WTC11 (cell line): Measurements from ENCODE around the gene NME4. TPM values are rescaled to one million over a fixed set of nuclear protein-coding genes. Genes with fewer than 3 reads are reported as not detected.
A peak's percentile ranks its signal among the peaks of the same experiment; 100 is the strongest.

Source experiments
- ATAC-seq: fragments of 200-7000 bp; cut with Tn5 transposase; 2 replicates; pipeline ENCODE4 v1.10.0; 2021; ENCODE audit warnings: mild to moderate bottlenecking, moderate library complexity
- CTCF ChIA-PET: fragments of 300-600 bp; sonication (Branson Sonifier 250); formaldehyde crosslinking; loops from one replicate; lab custom pipeline; 2021; ENCODE audit warnings: antibody characterized with exemption; lab: Charles Lee
- POLR2A ChIA-PET: fragments of 350-600 bp; sonication (Branson Sonifier 250); formaldehyde crosslinking; loops from one replicate; lab custom pipeline; 2021; ENCODE audit warnings: antibody characterized with exemption; lab: Charles Lee
- DNase-seq: peaks from one replicate; pipeline ENCODE4 v3.0.0; 2021; ENCODE audit warnings: low spot score
- H3K27ac Mint-ChIP-seq: 2 replicates; pipeline ENCODE4 v1.8.0; 2021; ENCODE audit warnings: mixed read lengths
- H3K27me3 Mint-ChIP-seq: 2 replicates; pipeline ENCODE4 v1.8.0; 2021; ENCODE audit warnings: low read depth, mild to moderate bottlenecking, moderate library complexity, mixed read lengths
- H3K36me3 Mint-ChIP-seq: 2 replicates; pipeline ENCODE4 v1.8.0; 2021; ENCODE audit warnings: mixed read lengths
- H3K4me1 Mint-ChIP-seq: 2 replicates; pipeline ENCODE4 v1.8.0; 2022; ENCODE audit warnings: mixed read lengths
- H3K4me3 Mint-ChIP-seq: 2 replicates; pipeline ENCODE4 v1.8.0; 2021; ENCODE audit warnings: mild to moderate bottlenecking, moderate library complexity, mixed read lengths
- H3K9me3 Mint-ChIP-seq: 2 replicates; pipeline ENCODE4 v1.8.0; 2021; ENCODE audit warnings: mixed read lengths
- CREM ChIP-seq: sonication (generic); formaldehyde crosslinking; IDR thresholded peaks from 2 replicates; pipeline ENCODE4 v1.8.1; 2022; ENCODE audit warnings: mild to moderate bottlenecking, missing genetic modification reagents, moderate library complexity
- ELF4 ChIP-seq: sonication (generic); formaldehyde crosslinking; IDR thresholded peaks from 2 replicates; pipeline ENCODE4 v1.8.1; 2022; ENCODE audit warnings: low read depth, mild to moderate bottlenecking, moderate library complexity, missing genetic modification reagents
- ESRRA ChIP-seq: sonication (generic); formaldehyde crosslinking; IDR thresholded peaks from 2 replicates; pipeline ENCODE4 v1.8.1; 2022; ENCODE audit warnings: mild to moderate bottlenecking, missing genetic modification reagents, borderline replicate concordance
- ETV6 ChIP-seq: sonication (generic); formaldehyde crosslinking; IDR thresholded peaks from 2 replicates; pipeline ENCODE4 v1.8.1; 2022; ENCODE audit warnings: mild to moderate bottlenecking, missing genetic modification reagents
- IRF2 ChIP-seq: sonication (generic); formaldehyde crosslinking; IDR thresholded peaks from 2 replicates; pipeline ENCODE4 v1.8.0; 2022; ENCODE audit warnings: low read depth, missing genetic modification reagents, borderline replicate concordance
- OVOL2 ChIP-seq: fragments of 250-450 bp; sonication (Bioruptor Pico); IDR thresholded peaks from 2 replicates; pipeline ENCODE4 v1.9.0; 2021; ENCODE audit warnings: mild to moderate bottlenecking, borderline replicate concordance
- PRRX2 ChIP-seq: fragments of 250-450 bp; sonication (Bioruptor Pico); IDR thresholded peaks from 2 replicates; pipeline ENCODE4 v1.8.0; 2021; ENCODE audit warnings: mild to moderate bottlenecking
- TEAD4 ChIP-seq: sonication (generic); formaldehyde crosslinking; IDR thresholded peaks from 2 replicates; pipeline ENCODE4 v1.8.0; 2022; ENCODE audit warnings: mild to moderate bottlenecking, missing genetic modification reagents
- ZBTB21 ChIP-seq: sonication (generic); formaldehyde crosslinking; IDR thresholded peaks from 2 replicates; pipeline ENCODE4 v1.8.1; 2023; ENCODE audit warnings: mild to moderate bottlenecking, missing genetic modification reagents, borderline replicate concordance
- ZNF317 ChIP-seq: sonication (generic); formaldehyde crosslinking; IDR thresholded peaks from 2 replicates; pipeline ENCODE4 v1.8.1; 2023; ENCODE audit warnings: low read depth, mild to moderate bottlenecking, moderate library complexity, missing genetic modification reagents, borderline replicate concordance
- total RNA-seq: library from RNA; stranded (reverse); gene quantifications from 3 replicates; pipeline ENCODE4 v1.2.3, GENCODE V29; 2021
- TF ChIP-seq, protein P1 (sequence below): sonication (generic); formaldehyde crosslinking; IDR thresholded peaks from 2 replicates; pipeline ENCODE4 v1.8.0; 2023; ENCODE audit warnings: missing genetic modification reagents
- TF ChIP-seq, protein P2 (sequence below): fragments of 200-600 bp; IDR thresholded peaks from 2 replicates; pipeline ENCODE4 v1.8.0; 2022; ENCODE audit warnings: antibody characterized with exemption
- TF ChIP-seq, protein P3 (sequence below): sonication (generic); formaldehyde crosslinking; IDR thresholded peaks from 2 replicates; pipeline ENCODE4 v1.8.1; 2023; ENCODE audit warnings: mild to moderate bottlenecking, missing genetic modification reagents, borderline replicate concordance
- TF ChIP-seq, protein P4 (sequence below): sonication (generic); formaldehyde crosslinking; IDR thresholded peaks from 2 replicates; pipeline ENCODE4 v1.8.0; 2022; ENCODE audit warnings: missing genetic modification reagents
- TF ChIP-seq, protein P5 (sequence below): sonication (generic); formaldehyde crosslinking; IDR thresholded peaks from 2 replicates; pipeline ENCODE4 v1.8.0; 2023; ENCODE audit warnings: mild to moderate bottlenecking, missing genetic modification reagents

Gene NME4
- total RNA-seq, 1 experiment from 2014 or later = 467 TPM

DNA sequence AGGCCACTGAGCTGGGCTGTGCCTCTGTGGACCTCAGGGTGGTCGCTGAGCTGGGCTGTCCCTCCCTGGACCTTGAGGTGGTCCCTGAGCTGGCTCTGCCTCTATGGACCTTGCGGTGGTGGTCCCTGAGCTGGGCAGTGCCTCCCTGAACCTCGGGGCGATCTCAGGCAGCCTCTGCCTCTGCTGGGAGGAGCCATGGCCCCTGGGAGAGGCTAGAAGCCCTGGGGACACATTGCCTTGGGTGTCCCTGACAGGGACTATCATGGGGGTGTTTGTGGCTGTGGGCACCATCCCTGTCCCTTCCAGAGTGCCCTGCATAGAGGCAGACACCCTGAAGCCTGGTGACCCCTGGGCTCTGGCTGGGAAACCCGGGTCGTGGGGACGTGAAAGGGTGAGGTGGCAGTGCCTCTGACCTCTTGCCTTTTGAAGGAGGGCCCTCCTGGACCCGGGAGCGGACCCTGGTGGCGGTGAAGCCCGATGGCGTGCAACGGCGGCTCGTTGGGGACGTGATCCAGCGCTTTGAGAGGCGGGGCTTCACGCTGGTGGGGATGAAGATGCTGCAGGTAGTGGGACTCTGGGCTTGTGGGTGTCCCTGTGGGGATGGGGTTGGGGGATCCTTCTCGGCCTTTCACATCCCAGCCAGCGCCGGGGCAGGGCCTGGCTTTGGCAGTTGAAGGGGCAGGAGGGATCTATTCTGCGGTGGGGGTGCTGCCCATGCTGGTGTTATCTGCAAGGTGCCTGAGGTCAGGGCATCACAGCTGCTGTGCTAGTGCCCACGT lies 1.8 kb downstream of the NME4 start:
- Mint-ChIP-seq H3K4me3 (peak overlapping the region; percentile 67), H3K27ac (peak overlapping the region; percentile 86), H3K27me3 (peaks cover 3% of the 10 kb centered on the region; the same call in 1 of the 2 replicates), H3K4me1 (peaks cover 25% of the 10 kb centered on the region), H3K9me3 (no peaks in the 10 kb centered on the region), H3K36me3 (peaks cover 5% of the 10 kb centered on the region; the same call in 1 of the 2 replicates)
- ChIA-PET POLR2A (no interaction called here), CTCF (interaction anchor here (0.8 to 1.9 kb wide), 8 partner anchors 8 to 249 kb away, joined by 3 to 10 read pairs (median 3); no protein-coding TSS in a partner anchor)
- DNase-seq (peak; percentile 57), ATAC-seq (no peak)
- no peak for TF ChIP-seq ZBTB21 (CRISPR knock-in tag)
- no peak for TF ChIP-seq PRRX2 (CRISPR knock-in tag)

DNA sequence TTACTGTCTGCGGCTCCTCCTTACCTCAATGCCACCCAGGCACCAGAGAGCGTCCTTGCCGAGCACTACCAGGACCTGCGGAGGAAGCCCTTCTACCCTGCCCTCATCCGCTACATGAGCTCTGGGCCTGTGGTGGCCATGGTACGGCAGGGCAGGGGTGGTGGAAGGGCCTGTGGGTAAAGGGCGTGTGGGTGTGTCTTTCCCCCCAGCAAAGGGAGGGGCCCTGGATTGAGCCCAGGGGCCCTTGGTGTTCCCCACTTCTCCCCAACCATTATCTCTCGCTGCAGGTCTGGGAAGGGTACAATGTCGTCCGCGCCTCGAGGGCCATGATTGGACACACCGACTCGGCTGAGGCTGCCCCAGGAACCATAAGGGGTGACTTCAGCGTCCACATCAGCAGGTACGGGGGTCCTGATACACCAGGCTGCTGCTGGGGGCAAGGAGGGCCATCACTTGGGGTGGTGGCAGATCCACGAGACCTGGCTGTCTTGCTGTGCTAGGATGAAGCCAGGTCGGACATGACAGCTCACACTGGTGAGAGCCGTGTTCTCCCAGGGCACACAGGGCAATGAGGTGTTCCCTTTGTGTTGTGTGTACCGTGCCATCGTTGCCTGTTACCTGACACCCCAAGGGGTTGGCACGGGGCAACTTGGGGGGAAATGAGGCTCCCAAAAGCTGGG lies 2.5 kb downstream of the NME4 start:
- DNase-seq = no peak
- ChIA-PET POLR2A (interaction anchor here (0.9 kb wide), 1 partner anchor 16 kb away, joined by 3 read pairs; no protein-coding TSS in a partner anchor), CTCF (no interaction called here)
- H3K9me3 Mint-ChIP-seq = no peaks in the 10 kb centered on the region
- H3K4me3 Mint-ChIP-seq = peak overlapping the region; percentile 67
- H3K36me3 Mint-ChIP-seq = peaks cover 5% of the 10 kb centered on the region; the same call in 1 of the 2 replicates
- no peak for ATAC-seq
- no peak overlapping the region for H3K27ac Mint-ChIP-seq
- peaks cover 25% of the 10 kb centered on the region for H3K4me1 Mint-ChIP-seq
- peaks cover 3% of the 10 kb centered on the region; the same call in 1 of the 2 replicates for H3K27me3 Mint-ChIP-seq
- TF ChIP-seq, protein P1, sequence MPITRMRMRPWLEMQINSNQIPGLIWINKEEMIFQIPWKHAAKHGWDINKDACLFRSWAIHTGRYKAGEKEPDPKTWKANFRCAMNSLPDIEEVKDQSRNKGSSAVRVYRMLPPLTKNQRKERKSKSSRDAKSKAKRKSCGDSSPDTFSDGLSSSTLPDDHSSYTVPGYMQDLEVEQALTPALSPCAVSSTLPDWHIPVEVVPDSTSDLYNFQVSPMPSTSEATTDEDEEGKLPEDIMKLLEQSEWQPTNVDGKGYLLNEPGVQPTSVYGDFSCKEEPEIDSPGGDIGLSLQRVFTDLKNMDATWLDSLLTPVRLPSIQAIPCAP (CRISPR knock-in tag) = 0 out of 2 replicates have a peak, but pooled peaks have one; percentile 5
- no peak for TF ChIP-seq ETV6

DNA sequence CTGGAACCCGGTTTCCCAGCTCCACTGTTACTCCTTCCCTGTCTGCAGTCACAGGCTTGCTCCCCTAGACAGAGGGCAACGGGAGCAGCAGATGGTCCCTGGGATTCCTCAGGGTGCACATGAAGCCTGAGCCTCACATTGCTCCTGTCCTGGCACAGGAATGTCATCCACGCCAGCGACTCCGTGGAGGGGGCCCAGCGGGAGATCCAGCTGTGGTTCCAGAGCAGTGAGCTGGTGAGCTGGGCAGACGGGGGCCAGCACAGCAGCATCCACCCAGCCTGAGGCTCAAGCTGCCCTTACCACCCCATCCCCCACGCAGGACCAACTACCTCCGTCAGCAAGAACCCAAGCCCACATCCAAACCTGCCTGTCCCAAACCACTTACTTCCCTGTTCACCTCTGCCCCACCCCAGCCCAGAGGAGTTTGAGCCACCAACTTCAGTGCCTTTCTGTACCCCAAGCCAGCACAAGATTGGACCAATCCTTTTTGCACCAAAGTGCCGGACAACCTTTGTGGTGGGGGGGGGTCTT lies 3.1 kb downstream of the NME4 start:
- Mint-ChIP-seq H3K27me3 (peaks cover 3% of the 10 kb centered on the region; the same call in 1 of the 2 replicates), H3K27ac (peak overlapping the region; percentile 92; the same call in 1 of the 2 replicates)
- TF ChIP-seq ZNF317 (CRISPR knock-in tag) (no peak), IRF2 (CRISPR knock-in tag) (no peak), ELF4 (CRISPR knock-in tag) (no peak), CREM (CRISPR knock-in tag) (no peak), ESRRA (CRISPR knock-in tag) (no peak), TEAD4 (CRISPR knock-in tag) (no peak), OVOL2 (CRISPR knock-in tag) (no peak)
- TF ChIP-seq, protein P2, sequence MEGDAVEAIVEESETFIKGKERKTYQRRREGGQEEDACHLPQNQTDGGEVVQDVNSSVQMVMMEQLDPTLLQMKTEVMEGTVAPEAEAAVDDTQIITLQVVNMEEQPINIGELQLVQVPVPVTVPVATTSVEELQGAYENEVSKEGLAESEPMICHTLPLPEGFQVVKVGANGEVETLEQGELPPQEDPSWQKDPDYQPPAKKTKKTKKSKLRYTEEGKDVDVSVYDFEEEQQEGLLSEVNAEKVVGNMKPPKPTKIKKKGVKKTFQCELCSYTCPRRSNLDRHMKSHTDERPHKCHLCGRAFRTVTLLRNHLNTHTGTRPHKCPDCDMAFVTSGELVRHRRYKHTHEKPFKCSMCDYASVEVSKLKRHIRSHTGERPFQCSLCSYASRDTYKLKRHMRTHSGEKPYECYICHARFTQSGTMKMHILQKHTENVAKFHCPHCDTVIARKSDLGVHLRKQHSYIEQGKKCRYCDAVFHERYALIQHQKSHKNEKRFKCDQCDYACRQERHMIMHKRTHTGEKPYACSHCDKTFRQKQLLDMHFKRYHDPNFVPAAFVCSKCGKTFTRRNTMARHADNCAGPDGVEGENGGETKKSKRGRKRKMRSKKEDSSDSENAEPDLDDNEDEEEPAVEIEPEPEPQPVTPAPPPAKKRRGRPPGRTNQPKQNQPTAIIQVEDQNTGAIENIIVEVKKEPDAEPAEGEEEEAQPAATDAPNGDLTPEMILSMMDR = no peak
- TF ChIP-seq, protein P3, sequence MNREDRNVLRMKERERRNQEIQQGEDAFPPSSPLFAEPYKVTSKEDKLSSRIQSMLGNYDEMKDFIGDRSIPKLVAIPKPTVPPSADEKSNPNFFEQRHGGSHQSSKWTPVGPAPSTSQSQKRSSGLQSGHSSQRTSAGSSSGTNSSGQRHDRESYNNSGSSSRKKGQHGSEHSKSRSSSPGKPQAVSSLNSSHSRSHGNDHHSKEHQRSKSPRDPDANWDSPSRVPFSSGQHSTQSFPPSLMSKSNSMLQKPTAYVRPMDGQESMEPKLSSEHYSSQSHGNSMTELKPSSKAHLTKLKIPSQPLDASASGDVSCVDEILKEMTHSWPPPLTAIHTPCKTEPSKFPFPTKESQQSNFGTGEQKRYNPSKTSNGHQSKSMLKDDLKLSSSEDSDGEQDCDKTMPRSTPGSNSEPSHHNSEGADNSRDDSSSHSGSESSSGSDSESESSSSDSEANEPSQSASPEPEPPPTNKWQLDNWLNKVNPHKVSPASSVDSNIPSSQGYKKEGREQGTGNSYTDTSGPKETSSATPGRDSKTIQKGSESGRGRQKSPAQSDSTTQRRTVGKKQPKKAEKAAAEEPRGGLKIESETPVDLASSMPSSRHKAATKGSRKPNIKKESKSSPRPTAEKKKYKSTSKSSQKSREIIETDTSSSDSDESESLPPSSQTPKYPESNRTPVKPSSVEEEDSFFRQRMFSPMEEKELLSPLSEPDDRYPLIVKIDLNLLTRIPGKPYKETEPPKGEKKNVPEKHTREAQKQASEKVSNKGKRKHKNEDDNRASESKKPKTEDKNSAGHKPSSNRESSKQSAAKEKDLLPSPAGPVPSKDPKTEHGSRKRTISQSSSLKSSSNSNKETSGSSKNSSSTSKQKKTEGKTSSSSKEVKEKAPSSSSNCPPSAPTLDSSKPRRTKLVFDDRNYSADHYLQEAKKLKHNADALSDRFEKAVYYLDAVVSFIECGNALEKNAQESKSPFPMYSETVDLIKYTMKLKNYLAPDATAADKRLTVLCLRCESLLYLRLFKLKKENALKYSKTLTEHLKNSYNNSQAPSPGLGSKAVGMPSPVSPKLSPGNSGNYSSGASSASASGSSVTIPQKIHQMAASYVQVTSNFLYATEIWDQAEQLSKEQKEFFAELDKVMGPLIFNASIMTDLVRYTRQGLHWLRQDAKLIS = no peak
- TF ChIP-seq, protein P4, sequence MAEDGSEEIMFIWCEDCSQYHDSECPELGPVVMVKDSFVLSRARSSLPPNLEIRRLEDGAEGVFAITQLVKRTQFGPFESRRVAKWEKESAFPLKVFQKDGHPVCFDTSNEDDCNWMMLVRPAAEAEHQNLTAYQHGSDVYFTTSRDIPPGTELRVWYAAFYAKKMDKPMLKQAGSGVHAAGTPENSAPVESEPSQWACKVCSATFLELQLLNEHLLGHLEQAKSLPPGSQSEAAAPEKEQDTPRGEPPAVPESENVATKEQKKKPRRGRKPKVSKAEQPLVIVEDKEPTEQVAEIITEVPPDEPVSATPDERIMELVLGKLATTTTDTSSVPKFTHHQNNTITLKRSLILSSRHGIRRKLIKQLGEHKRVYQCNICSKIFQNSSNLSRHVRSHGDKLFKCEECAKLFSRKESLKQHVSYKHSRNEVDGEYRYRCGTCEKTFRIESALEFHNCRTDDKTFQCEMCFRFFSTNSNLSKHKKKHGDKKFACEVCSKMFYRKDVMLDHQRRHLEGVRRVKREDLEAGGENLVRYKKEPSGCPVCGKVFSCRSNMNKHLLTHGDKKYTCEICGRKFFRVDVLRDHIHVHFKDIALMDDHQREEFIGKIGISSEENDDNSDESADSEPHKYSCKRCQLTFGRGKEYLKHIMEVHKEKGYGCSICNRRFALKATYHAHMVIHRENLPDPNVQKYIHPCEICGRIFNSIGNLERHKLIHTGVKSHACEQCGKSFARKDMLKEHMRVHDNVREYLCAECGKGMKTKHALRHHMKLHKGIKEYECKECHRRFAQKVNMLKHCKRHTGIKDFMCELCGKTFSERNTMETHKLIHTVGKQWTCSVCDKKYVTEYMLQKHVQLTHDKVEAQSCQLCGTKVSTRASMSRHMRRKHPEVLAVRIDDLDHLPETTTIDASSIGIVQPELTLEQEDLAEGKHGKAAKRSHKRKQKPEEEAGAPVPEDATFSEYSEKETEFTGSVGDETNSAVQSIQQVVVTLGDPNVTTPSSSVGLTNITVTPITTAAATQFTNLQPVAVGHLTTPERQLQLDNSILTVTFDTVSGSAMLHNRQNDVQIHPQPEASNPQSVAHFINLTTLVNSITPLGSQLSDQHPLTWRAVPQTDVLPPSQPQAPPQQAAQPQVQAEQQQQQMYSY (CRISPR knock-in tag) = no peak
- TF ChIP-seq, protein P5, sequence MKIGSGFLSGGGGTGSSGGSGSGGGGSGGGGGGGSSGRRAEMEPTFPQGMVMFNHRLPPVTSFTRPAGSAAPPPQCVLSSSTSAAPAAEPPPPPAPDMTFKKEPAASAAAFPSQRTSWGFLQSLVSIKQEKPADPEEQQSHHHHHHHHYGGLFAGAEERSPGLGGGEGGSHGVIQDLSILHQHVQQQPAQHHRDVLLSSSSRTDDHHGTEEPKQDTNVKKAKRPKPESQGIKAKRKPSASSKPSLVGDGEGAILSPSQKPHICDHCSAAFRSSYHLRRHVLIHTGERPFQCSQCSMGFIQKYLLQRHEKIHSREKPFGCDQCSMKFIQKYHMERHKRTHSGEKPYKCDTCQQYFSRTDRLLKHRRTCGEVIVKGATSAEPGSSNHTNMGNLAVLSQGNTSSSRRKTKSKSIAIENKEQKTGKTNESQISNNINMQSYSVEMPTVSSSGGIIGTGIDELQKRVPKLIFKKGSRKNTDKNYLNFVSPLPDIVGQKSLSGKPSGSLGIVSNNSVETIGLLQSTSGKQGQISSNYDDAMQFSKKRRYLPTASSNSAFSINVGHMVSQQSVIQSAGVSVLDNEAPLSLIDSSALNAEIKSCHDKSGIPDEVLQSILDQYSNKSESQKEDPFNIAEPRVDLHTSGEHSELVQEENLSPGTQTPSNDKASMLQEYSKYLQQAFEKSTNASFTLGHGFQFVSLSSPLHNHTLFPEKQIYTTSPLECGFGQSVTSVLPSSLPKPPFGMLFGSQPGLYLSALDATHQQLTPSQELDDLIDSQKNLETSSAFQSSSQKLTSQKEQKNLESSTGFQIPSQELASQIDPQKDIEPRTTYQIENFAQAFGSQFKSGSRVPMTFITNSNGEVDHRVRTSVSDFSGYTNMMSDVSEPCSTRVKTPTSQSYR (CRISPR knock-in tag) = no peak

More for the DNA sequence above, 3.1 kb downstream of the NME4 start:
- Mint-ChIP-seq H3K9me3 (no peaks in the 10 kb centered on the region), H3K4me1 (peaks cover 25% of the 10 kb centered on the region), H3K4me3 (peak overlapping the region; percentile 74), H3K36me3 (peaks cover 5% of the 10 kb centered on the region; the same call in 1 of the 2 replicates)
- POLR2A ChIA-PET = interaction anchor here (0.7 to 0.9 kb wide), 4 partner anchors 14 to 91 kb away, joined by 3 to 5 read pairs (median 3); no protein-coding TSS in a partner anchor
- ATAC-seq (no peak), DNase-seq (no peak)
- CTCF ChIA-PET = no interaction called here
